ENCODE results near the gene NIPAL3.

- TF ChIP-seq CTCF (IDR thresholded peaks at IDR 0.05) (no peak), EP300 (IDR thresholded peaks at IDR 0.05; ENCODE audit: low read depth) (no peak), POLR2A (IDR thresholded peaks at IDR 0.05) (no peak), POLR2AphosphoS5 (IDR thresholded peaks at IDR 0.05) (no peak)
These were observed 11.8 kb upstream of the NIPAL3 start for GRCh38 chr1:24403806-24404205.
